K562 (cell line): Measurements from ENCODE around the gene GPR107. TPM values are rescaled to one million over a fixed set of nuclear protein-coding genes. Genes with fewer than 3 reads are reported as not detected.
A peak's percentile ranks its signal among the peaks of the same experiment; 100 is the strongest.

Source experiments
- DACH1 ChIP-seq: fragments of 450-650 bp; IDR thresholded peaks from 2 replicates; pipeline ENCODE4 v1.6.1; 2018; ENCODE audit not compliant: partially characterized antibody
- DEAF1 ChIP-seq: fragments of 450-650 bp; formaldehyde crosslinking; IDR thresholded peaks from 2 replicates; pipeline ENCODE4 v1.4.0; 2020; ENCODE audit warnings: mild to moderate bottlenecking, moderate library complexity
- GATAD2A ChIP-seq: fragments of 450-650 bp; IDR thresholded peaks from 2 replicates; pipeline ENCODE4 v1.6.1; 2017
- HMG20B ChIP-seq: fragments of 250-450 bp; sonication (Bioruptor Pico); IDR thresholded peaks from 2 replicates; pipeline ENCODE4 v1.5.0; 2021; ENCODE audit warnings: mild to moderate bottlenecking
- MAFF ChIP-seq: IDR thresholded peaks from 2 replicates; pipeline ENCODE4 v1.6.1; 2012; ENCODE audit warnings: low read length, improper control_type of control experiment
- MLLT1 ChIP-seq, 2 experiments: fragments of 450-650 bp; IDR thresholded peaks; 2 replicates each; pipeline ENCODE4 v1.6.1; 2016
- MYC ChIP-seq, 2 experiments: fragments of 250-450 bp in 1 of 2; sonication (Bioruptor Pico) in 1 of 2; IDR thresholded peaks; 2 replicates each; pipeline versions ENCODE4 v1.5.1 to v1.6.1; 2012 to 2021; ENCODE audit warnings: low read depth in 2 of 2, borderline replicate concordance in 1 of 2, improper control_type of control experiment in 1 of 2, low read length in 1 of 2, mild to moderate bottlenecking in 1 of 2, moderate library complexity in 1 of 2
- PRMT5 ChIP-seq: sonication (generic); formaldehyde crosslinking; IDR thresholded peaks from 2 replicates; pipeline ENCODE4 v1.5.0; 2020; ENCODE audit warnings: missing genetic modification reagents
- RBM22 ChIP-seq: fragments of 200-400 bp; formaldehyde crosslinking; IDR thresholded peaks from 2 replicates; pipeline ENCODE4 v1.6.1; 2018; ENCODE audit warnings: low read length, low read depth; ENCODE audit not compliant: poor library complexity, severe bottlenecking
- SREBF2 ChIP-seq: sonication (generic); formaldehyde crosslinking; IDR thresholded peaks from 2 replicates; pipeline ENCODE4 v1.4.0; 2020; ENCODE audit warnings: mild to moderate bottlenecking, missing genetic modification reagents
- SRSF3 ChIP-seq: fragments of 200-400 bp; formaldehyde crosslinking; IDR thresholded peaks from 2 replicates; pipeline ENCODE4 v1.6.1; 2016; ENCODE audit warnings: mild to moderate bottlenecking, low read length, moderate library complexity; ENCODE audit not compliant: insufficient read depth
- U2AF2 ChIP-seq: fragments of 200-400 bp; formaldehyde crosslinking; optimal IDR thresholded peaks from 2 replicates; pipeline ENCODE3; 2017; ENCODE audit warnings: low read depth, mild to moderate bottlenecking, low read length
- ZNF324 ChIP-seq: fragments of 250-450 bp; sonication (Bioruptor Pico); IDR thresholded peaks from 2 replicates; pipeline ENCODE4 v1.4.0; 2020; ENCODE audit warnings: mild to moderate bottlenecking
- ZNF592 ChIP-seq: fragments of 450-650 bp; IDR thresholded peaks from 2 replicates; pipeline ENCODE4 v1.6.1; 2017; ENCODE audit warnings: antibody characterized with exemption, mild to moderate bottlenecking
- polyA plus RNA-seq, 8 experiments: library from polyadenylated mRNA; depleted of rRNA in 4 of 8; stranded (reverse) in 5 of 8; unstranded in 3 of 8; fragments of >200 nt; fragmentation: Nextera tagmentation in 2 of 8; fragmentation: Illumina TruSeq in 1 of 8; extraction: Ambion mirVana in 2 of 8; extraction: Trizol in 1 of 8; gene quantifications; 2 replicates each; pipeline versions ENCODE4 v1.2.1 to v1.2.3, GENCODE V29; 2011 to 2014; ENCODE audit warnings: inconsistent platforms in 1 of 8, missing spikeins in 1 of 8
- total RNA-seq, 7 experiments: library from RNA; depleted of rRNA in 6 of 7; stranded (reverse); fragments of >200 nt in 6 of 7; fragmentation: Illumina TruSeq in 2 of 7; extraction: Trizol in 2 of 7; gene quantifications; 2 replicates each; pipeline versions ENCODE4 v1.2.1 to v1.2.3, GENCODE V29; 2011 to 2021; ENCODE audit warnings: low replicate concordance in 1 of 7
- TF ChIP-seq, protein P1 (sequence below): fragments of 250-450 bp; sonication (Bioruptor Pico); IDR thresholded peaks from 2 replicates; pipeline ENCODE4 v1.5.0; 2021; ENCODE audit warnings: mild to moderate bottlenecking, moderate library complexity

The GPR107 gene
- total and polyA plus RNA-seq, 9 of the 15 experiments (the other 6 are each of a cell fraction or from before 2014, with no cell fraction given) = 3.2 to 34.6 (median 14.4) TPM

GRCh38 chr9:130043654-130044623, 9.8 kb upstream of the GPR107 start (continued):
- TF ChIP-seq MYC (IDR thresholded peaks at IDR 0.05; ENCODE audit: low read depth, low read length) = peak; percentile 73; the same call in 1 of the 2 replicates
- no peak for TF ChIP-seq MYC (CRISPR knock-in tag; IDR thresholded peaks at IDR 0.05; ENCODE audit: borderline replicate concordance, low read depth)
- no peak for TF ChIP-seq HMG20B (CRISPR knock-in tag)
- TF ChIP-seq MAFF = no peak
- no peak for TF ChIP-seq ZNF324
- no peak for TF ChIP-seq DEAF1 (CRISPR knock-in tag)
- no peak for TF ChIP-seq RBM22
- TF ChIP-seq SREBF2 = no peak
- TF ChIP-seq, protein P1, sequence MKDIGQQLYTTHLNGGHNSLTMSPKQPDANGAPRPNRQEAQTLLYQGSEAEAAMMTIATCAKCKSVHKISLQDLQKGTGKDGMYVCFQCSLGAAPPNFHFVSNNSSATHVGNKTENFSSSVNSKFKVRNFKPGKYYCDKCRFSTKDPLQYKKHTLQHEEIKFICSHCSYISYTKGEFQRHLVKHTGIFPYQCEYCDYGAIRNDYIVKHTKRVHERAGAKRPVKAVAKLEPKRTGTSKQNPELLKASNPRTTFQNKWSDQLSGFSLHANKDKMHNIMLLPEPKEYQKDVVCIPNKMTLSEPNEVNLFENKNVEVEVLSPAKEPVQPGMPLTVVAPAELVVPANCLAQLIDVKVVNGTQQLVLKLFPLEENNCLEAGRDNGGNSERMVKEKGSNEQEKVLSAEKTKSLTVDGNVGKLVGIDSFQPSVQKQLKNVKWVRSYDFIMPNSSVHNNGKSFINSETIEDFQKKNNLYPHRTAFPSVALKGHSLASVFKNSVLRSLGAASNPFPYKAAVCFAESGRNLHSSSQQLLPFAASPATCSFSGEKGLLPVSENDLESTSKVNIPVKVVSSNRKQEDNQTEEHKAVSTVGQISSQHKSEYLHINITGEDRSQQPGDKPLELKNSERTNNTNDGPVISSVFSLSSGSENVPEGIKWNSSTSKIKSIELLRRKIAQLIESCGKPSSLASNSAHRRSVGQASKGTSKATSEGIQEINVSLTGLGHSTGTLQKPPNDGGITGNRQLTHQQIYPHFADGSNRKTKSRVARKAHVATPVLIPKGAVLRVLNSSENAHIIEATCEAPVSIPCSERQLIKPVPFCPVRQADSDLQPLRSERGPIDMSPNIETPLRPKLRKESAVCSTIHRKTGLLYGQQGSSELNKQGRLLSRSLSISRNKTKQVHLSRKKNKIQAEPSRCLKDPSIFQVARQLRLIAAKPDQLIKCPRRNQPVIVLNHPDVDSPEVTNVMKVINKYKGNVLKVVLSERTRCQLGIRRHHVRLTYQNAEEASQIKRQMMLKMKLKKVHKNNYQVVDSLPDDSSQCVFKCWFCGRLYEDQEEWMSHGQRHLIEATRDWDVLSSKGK = no peak
- TF ChIP-seq MLLT1 (IDR thresholded peaks at IDR 0.05) = no peak
- TF ChIP-seq GATAD2A = no peak
- TF ChIP-seq ZNF592 = no peak
- no peak for TF ChIP-seq PRMT5 (CRISPR knock-in tag)
- TF ChIP-seq SRSF3 = no peak
- no peak for TF ChIP-seq U2AF2
- peak; percentile 43 for TF ChIP-seq DACH1
